Endothelial cell of umbilical vein (primary cell): Measurements from ENCODE around the gene HSP90AB1. TPM values are rescaled to one million over a fixed set of nuclear protein-coding genes. Genes with fewer than 3 reads are reported as not detected.

Experiments used
- BruUV-seq: library from RNA; stranded (reverse); fragments of 400-500 nt; replicated peaks from 2 replicates; lab custom pipeline; 2021; lab: Mats Ljungman, UMichigan
- CTCF ChIA-PET: fragments of 300-600, 350-600 bp; sonication (Branson Sonifier 250); formaldehyde crosslinking; loops from one replicate; lab custom pipeline; 2021; ENCODE audit warnings: antibody characterized with exemption, inconsistent platforms; lab: Charles Lee
- POLR2A ChIA-PET: fragments of 300-600, 350-600 bp; sonication (Branson Sonifier 250); formaldehyde crosslinking; loops from one replicate; lab custom pipeline; 2021; ENCODE audit warnings: antibody characterized with exemption, inconsistent platforms; lab: Charles Lee
- DNase-seq: peaks from one replicate; pipeline ENCODE4 v3.0.0-alpha.2; 2011; ENCODE audit warnings: low read depth, low spot score
- FAIRE-seq: peaks from 2 replicates; lab custom pipeline; 2011; peaks lifted over from hg19 to GRCh38; lab: Jason Lieb, UNC
- H2AFZ ChIP-seq: 2 replicates; pipeline ENCODE4 v1.6.0; 2012; ENCODE audit warnings: low read depth, low read length, control low read depth, inconsistent platforms
- H3K27ac ChIP-seq: 2 replicates; pipeline ENCODE4 v1.5.1; 2011; ENCODE audit warnings: low read depth, mild to moderate bottlenecking, control low read depth, low read length, moderate library complexity; ENCODE audit not compliant: insufficient read depth
- H3K27me3 ChIP-seq, 2 experiments: 2 replicates each; pipeline versions ENCODE4 v1.6.0 to v1.6.1; 2011; ENCODE audit warnings: low read length in 2 of 2, mixed read lengths in 1 of 2; ENCODE audit not compliant: control insufficient read depth in 2 of 2, insufficient read depth in 2 of 2
- H3K36me3 ChIP-seq, 2 experiments: 2 replicates in 1 of 2; 3 replicates in 1 of 2; pipeline ENCODE4 v1.5.1; 2011; ENCODE audit warnings: low read length in 2 of 2, mild to moderate bottlenecking in 1 of 2, moderate library complexity in 1 of 2; ENCODE audit not compliant: control insufficient read depth in 2 of 2, insufficient read depth in 2 of 2; ENCODE audit errors: extremely low read depth in 1 of 2
- H3K4me1 ChIP-seq: 3 replicates; pipeline ENCODE4 v1.5.1; 2011; ENCODE audit warnings: mild to moderate bottlenecking, low read length; ENCODE audit not compliant: control insufficient read depth, insufficient read depth; ENCODE audit errors: extremely low read depth
- H3K4me2 ChIP-seq: 2 replicates; pipeline ENCODE4 v1.6.1; 2011; ENCODE audit warnings: low read length, control low read depth, mixed read lengths; ENCODE audit not compliant: insufficient read depth
- H3K4me3 ChIP-seq, 3 experiments: fragments of 200-600 bp in 1 of 3; sonication (generic), shearing (Covaris generic) in 1 of 3; replicated peaks in 1 of 3; 2 replicates each; pipeline ENCODE4 v1.5.1; 2011 to 2016; ENCODE audit warnings: control low read depth in 3 of 3, low read length in 3 of 3, mild to moderate bottlenecking in 2 of 3, inconsistent platforms in 1 of 3, low read depth in 1 of 3, moderate library complexity in 1 of 3; ENCODE audit not compliant: insufficient read depth in 1 of 3
- H3K79me2 ChIP-seq: 2 replicates; pipeline ENCODE4 v1.6.0; 2012; ENCODE audit warnings: low read length, inconsistent platforms; ENCODE audit not compliant: control insufficient read depth, insufficient read depth
- H3K9ac ChIP-seq: replicated peaks from 2 replicates; pipeline ENCODE3; 2011; ENCODE audit warnings: low read length, control low read depth; ENCODE audit not compliant: insufficient read depth; ENCODE audit errors: extremely low read depth
- H3K9me1 ChIP-seq: replicated peaks from 3 replicates; pipeline ENCODE4 v1.6.0; 2011; ENCODE audit warnings: mild to moderate bottlenecking, low read length; ENCODE audit not compliant: control insufficient read depth, insufficient read depth; ENCODE audit errors: extremely low read depth
- H3K9me3 ChIP-seq: replicated peaks from 2 replicates; pipeline ENCODE4 v1.5.1; 2012; ENCODE audit warnings: low read length, inconsistent platforms; ENCODE audit not compliant: control insufficient read depth, insufficient read depth
- H4K20me1 ChIP-seq: replicated peaks from 2 replicates; pipeline ENCODE3; 2011; ENCODE audit warnings: mild to moderate bottlenecking, low read length; ENCODE audit not compliant: control insufficient read depth, insufficient read depth; ENCODE audit errors: extremely low read depth
- EZH2 ChIP-seq: IDR thresholded peaks from 2 replicates; pipeline ENCODE4 v1.6.1; 2012; ENCODE audit warnings: borderline replicate concordance, low read depth, mild to moderate bottlenecking, moderate library complexity, low read length, inconsistent platforms; ENCODE audit not compliant: severe bottlenecking
- FOS ChIP-seq: IDR thresholded peaks from 2 replicates; pipeline ENCODE4 v1.6.1; 2011; ENCODE audit warnings: mild to moderate bottlenecking, low read length, moderate library complexity, borderline replicate concordance; ENCODE audit not compliant: insufficient read depth
- GATA2 ChIP-seq: IDR thresholded peaks from 2 replicates; pipeline ENCODE4 v1.7.0; 2011; ENCODE audit warnings: low read depth, mild to moderate bottlenecking, moderate library complexity, mixed read lengths, low read length; ENCODE audit not compliant: insufficient read length, insufficient read depth
- JUN ChIP-seq: IDR thresholded peaks from 2 replicates; pipeline ENCODE4 v1.6.1; 2011; ENCODE audit warnings: borderline replicate concordance, low read depth; ENCODE audit not compliant: insufficient read length, insufficient read depth
- MYC ChIP-seq: IDR thresholded peaks from one replicate; pipeline ENCODE4 v1.6.1; 2011; ENCODE audit warnings: mild to moderate bottlenecking, low read depth, low read length
- POLR2A ChIP-seq: IDR thresholded peaks from 2 replicates; pipeline ENCODE4 v1.6.1; 2012; ENCODE audit warnings: low read depth, mild to moderate bottlenecking, control low read depth, low read length
- POLR2AphosphoS5 ChIP-seq: IDR thresholded peaks from 2 replicates; pipeline ENCODE4 v1.6.1; 2012; ENCODE audit warnings: low read depth, mild to moderate bottlenecking, control low read depth, low read length, moderate library complexity; ENCODE audit not compliant: insufficient read depth
- dilution Hi-C: fragments of 300-500 bp; cut with MboI; formaldehyde crosslinking; loops from one replicate; pipeline ENCODE4 v1.15.0; 2019; ENCODE audit warnings: low sequenced_read_pairs; ENCODE audit not compliant: extremely low pct_ligation_motif_present
- intact Hi-C: fragments of 100-400 bp; cut with micrococcal nuclease; formaldehyde crosslinking; loops from one replicate; pipeline ENCODE4 v1.10.0; 2022
- polyA plus RNA-seq, 4 experiments: library from polyadenylated mRNA; depleted of rRNA in 3 of 4; stranded (reverse) in 3 of 4; unstranded in 1 of 4; fragments of >200 nt; gene quantifications; 2 replicates each; pipeline versions ENCODE4 v1.2.1 to v1.2.3, GENCODE V29; 2011 to 2012; ENCODE audit warnings: missing spikeins in 1 of 4
- total RNA-seq: library from RNA; stranded (reverse); gene quantifications from 2 replicates; pipeline ENCODE4 v1.2.3, GENCODE V29; 2021
- TF ChIP-seq, protein P1 (sequence below), 2 donors: IDR thresholded peaks; 1 replicate in 1 of 2; 2 replicates in 1 of 2; pipeline ENCODE4 v1.5.1; 2011; ENCODE audit warnings: low read length in 2 of 2, mild to moderate bottlenecking in 2 of 2, moderate library complexity in 2 of 2, control low read depth in 1 of 2, inconsistent platforms in 1 of 2, low read depth in 1 of 2; ENCODE audit not compliant: insufficient read depth in 1 of 2; ENCODE audit errors: extremely low read depth in 1 of 2
- TF ChIP-seq, protein P2 (sequence below): IDR thresholded peaks from 2 replicates; pipeline ENCODE4 v1.6.1; 2011; ENCODE audit not compliant: insufficient read depth, insufficient read length

The HSP90AB1 gene
- total and polyA plus RNA-seq, 2 donors (not counting 3 experiments of a cell fraction or from before 2014, with no cell fraction given) = 824 to 1,201 TPM

DNA sequence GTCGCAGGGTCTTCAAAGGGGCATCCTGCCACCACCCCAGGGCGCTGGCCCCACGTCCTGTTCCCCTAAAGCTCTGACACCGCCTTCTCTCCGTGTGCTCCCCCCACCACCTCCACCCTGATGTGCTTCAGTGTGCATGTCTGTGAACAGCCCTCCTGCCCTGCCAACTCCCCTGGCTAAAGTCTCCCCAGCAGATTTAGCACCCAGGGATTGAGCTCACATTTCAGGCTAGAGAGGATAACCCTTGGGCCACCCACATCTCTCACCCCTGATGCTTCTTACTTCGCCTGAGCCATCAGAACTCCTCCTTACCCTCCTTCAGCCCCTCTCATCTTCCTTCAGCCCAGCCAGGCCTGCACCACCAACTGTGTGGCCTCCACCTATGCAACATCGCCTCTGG, 30.9 kb downstream of the HSP90AB1 start:
- Histone ChIP-seq H3K79me2 (no peaks in the 10 kb centered on the region), H3K27me3 (peaks cover 16 to 27% of the 10 kb centered on the region in 2 experiments), H3K9me3 (no peaks in the 10 kb centered on the region), H2AFZ (no peak overlapping the region), H3K4me2 (no peak overlapping the region), H3K36me3 (no peaks in the 10 kb centered on the region), H3K4me3 (no peak overlapping the region), H3K9me1 (no peaks in the 10 kb centered on the region), H3K9ac (no peak overlapping the region), H3K4me1 (no peaks in the 10 kb centered on the region), H4K20me1 (no peaks in the 10 kb centered on the region), H3K27ac (no peak overlapping the region)
- FAIRE-seq (no peak), DNase-seq (no peak)
- CTCF ChIA-PET = interaction anchor here (0.8 to 3.0 kb wide), 5 partner anchors 8 to 60 kb away, joined by 3 to 12 read pairs (median 3); partner anchors contain the start of gene AARS2
- POLR2A ChIA-PET = no interaction called here
- BruUV-seq = no TSS peak
- intact Hi-C loops (no loop called here), dilution Hi-C loops (no loop called here)
- no peak for TF ChIP-seq MYC
- TF ChIP-seq FOS = no peak
- TF ChIP-seq, protein P1, sequence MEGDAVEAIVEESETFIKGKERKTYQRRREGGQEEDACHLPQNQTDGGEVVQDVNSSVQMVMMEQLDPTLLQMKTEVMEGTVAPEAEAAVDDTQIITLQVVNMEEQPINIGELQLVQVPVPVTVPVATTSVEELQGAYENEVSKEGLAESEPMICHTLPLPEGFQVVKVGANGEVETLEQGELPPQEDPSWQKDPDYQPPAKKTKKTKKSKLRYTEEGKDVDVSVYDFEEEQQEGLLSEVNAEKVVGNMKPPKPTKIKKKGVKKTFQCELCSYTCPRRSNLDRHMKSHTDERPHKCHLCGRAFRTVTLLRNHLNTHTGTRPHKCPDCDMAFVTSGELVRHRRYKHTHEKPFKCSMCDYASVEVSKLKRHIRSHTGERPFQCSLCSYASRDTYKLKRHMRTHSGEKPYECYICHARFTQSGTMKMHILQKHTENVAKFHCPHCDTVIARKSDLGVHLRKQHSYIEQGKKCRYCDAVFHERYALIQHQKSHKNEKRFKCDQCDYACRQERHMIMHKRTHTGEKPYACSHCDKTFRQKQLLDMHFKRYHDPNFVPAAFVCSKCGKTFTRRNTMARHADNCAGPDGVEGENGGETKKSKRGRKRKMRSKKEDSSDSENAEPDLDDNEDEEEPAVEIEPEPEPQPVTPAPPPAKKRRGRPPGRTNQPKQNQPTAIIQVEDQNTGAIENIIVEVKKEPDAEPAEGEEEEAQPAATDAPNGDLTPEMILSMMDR (IDR thresholded peaks at IDR 0.05; ENCODE audit: extremely low read depth in 1 of 2, insufficient read depth in 1 of 2, low read depth in 1 of 2, low read length in 2 of 2) = no peak
- TF ChIP-seq POLR2A = no peak
- TF ChIP-seq, protein P2, sequence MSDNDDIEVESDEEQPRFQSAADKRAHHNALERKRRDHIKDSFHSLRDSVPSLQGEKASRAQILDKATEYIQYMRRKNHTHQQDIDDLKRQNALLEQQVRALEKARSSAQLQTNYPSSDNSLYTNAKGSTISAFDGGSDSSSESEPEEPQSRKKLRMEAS = no peak
- no peak for TF ChIP-seq GATA2
- no peak for TF ChIP-seq EZH2
- no peak for TF ChIP-seq POLR2AphosphoS5
- no peak for TF ChIP-seq JUN
